GM21717 (cell line): ENCODE measurements around the gene VAV2.
"Not testable (repeated sequence)": the region's sequence is repeated elsewhere in the genome, so short reads cannot be mapped to it uniquely, and the experiment has no call there.

Source experiments
- ATAC-seq: cut with Tn5 transposase; IDR thresholded peaks from one replicate; pipeline ENCODE4 v1.9.1; 2021; ENCODE audit warnings: mild to moderate bottlenecking, moderate library complexity; ENCODE audit not compliant: unreplicated experiment

VAV2 gene

DNA sequence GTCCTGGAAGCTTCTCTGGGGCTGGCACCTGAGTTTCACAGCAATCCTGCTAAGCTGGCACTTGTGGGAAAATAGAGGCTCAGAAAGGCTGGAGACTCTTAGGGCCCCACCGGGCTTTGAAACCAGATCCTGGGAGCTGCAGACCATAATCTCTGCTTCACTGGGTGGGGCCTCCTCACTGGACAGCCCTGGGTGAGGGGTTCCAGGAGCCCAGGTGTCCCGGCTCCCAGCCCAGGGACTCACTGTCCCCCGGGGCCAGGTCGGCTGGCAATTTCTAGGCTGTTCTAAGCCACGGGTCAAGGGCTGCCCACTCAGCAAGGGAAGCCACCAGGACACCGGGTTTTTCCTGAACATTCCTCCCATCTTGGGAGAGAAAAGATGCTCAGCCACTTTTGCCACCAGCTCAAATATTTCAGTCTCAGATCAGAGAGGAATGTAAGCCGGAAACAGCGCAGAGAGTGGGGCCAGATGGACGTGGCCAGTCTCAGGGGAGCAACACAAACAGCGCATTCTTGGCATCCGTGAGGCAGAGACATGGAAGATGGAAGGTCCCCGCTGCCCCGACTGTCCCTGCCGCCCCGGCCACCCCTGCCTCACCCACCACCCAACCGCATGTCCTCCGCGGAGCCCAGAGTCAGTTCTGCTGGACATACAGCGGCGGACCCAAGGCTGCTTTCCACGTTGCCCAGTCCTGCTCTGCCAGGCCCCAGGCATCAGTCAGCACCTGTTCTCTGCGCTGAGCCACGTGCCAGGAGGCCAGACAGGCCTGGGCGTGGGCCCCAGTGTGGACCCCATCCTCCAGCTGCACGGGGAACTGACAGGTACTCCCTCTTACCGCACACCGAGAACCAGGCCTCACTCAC is 72.6 kb downstream of the VAV2 start:
- ATAC-seq = no peak

- no peak for ATAC-seq
These were observed 73.9 kb downstream of the VAV2 start for GRCh38 chr9:133918111-133918813.

DNA sequence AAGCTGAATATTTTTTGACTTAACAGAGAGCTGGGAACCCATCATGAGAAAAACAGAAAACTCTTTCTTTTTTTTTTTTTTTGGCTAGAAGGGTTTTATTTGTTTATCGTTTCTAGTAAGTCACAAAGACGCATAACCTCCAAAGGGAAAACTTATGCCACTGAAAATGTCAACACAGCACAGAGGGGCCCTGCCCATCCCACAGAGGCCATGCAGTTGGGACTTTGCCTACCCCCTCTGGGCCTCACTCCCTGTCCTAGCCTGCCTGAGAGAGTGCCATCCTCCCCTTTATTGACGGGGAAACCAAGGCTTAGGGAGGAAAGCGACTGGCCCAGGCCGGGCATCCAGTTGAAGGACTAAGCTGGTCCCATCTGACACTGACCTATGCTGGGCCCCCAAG is 74.7 kb downstream of the VAV2 start:
- no peak for ATAC-seq

DNA sequence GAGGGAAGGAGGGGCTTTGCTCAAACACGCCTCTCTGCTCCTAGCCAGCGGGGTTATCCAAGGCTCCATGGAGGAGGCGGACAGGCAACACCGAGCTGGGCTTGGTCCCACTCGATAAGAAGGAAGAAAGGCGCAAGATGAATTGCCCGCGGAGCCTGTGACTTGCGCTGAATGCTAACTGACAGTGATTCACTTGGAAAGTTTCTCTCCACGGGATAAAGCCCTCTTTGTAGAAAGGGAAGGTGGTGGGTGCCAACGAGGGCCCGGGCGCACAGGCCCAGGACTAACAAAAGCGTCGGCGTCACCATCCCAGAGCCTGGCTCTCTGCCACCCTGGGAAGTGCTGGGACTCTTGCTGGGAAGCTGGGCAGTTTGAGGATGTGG is 76.0 kb downstream of the VAV2 start:
- ATAC-seq = no peak

DNA sequence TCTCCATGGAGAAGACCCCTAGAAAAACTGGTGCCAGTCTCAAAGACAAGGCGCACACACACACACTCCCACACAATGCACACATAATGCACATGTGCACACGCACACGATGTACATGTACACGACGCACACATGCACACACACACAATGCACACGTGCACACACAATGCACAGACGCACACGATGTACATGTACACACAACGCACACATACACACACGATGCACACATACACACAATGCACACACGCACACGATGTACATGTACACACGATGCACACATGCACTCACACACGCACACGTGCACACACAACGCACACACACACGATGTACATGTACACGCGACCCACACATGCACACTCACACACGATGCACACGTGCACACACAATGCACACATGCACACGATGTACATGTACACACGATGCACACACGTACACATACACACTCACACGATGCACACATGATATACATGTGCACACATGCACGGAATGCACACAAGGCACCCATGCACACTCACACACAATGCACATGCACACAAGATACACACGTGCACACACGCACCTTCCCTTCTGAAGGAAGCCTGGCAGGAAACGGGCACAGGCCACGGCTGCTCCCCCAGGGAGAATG is 76.5 kb downstream of the VAV2 start:
- ATAC-seq = no peak

- no peak for ATAC-seq
These were observed 77.4 kb downstream of the VAV2 start for GRCh38 chr9:133914442-133915342.

GRCh38 chr9:133913571-133914369 is 78.4 kb downstream of the VAV2 start:
- ATAC-seq = no peak

GRCh38 chr9:133910855-133911514 is 81.1 kb downstream of the VAV2 start:
- no peak for ATAC-seq

DNA sequence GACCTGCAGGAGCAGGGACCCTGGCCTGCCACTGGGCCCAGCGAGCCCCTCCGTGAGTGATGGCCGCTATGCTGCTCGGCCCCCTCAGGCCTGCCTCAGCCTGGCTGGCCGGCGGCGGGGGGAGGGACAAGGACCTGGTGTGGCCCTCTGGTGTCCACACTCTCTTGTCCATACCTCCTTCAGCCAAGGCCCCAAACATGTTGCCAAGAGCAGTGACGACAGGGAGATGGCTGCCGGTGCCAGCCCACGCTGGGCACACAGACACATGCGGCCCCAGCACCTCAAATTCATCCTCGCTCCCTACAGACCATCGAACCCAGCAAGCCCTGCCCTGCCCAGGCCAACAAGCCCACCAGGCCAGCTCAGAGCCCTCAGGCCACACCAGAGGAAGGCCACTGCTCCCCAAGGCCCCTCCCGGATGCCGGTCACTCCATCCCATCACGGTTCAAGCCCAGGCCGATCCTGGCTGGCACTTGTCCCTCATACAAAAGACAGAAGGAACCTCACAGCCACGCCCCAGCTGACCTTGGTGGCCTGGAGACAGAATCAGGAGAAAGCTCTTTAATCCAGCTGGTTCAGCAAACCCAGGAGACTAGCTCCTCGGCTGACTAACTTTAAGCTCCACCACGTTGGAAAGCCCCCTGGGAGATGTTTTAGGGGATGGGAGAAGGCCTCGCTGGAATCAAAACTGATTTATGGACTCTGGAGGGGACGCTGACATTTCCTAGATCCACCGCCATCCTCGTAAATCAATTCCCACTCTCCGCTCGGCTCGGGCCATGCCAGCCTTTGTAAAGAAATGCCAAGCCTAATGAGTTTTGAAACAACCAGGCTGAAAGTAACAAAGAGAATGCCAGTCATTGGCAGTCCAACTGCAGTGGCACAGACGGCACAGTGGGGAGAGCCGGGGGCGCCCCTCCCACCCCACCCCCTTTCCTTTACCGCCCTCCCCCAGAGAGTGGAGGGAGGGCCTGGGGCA is 84.9 kb downstream of the VAV2 start:
- ATAC-seq = no peak

DNA sequence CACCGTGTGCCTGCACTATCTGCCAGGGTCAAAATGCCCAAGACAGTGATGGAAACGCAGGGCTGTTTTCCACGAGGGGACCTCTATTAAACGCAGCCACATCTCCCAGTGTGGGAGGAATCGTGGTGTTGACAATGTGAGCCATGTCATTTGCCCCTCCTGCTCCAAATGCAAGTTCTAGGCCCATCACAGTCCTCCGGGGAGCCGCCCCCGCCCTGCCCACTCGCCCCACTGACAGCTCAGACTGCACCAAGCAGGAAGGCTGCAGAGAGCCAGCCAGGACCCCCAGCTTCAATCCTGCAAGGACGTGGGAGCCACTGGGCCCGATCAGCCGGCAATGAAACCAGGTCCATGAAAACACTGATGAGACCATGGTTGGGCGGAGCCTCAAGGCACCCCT is 85.9 kb downstream of the VAV2 start:
- ATAC-seq = no peak

GRCh38 chr9:133905493-133905892 is 86.6 kb downstream of the VAV2 start:
- no peak for ATAC-seq

DNA sequence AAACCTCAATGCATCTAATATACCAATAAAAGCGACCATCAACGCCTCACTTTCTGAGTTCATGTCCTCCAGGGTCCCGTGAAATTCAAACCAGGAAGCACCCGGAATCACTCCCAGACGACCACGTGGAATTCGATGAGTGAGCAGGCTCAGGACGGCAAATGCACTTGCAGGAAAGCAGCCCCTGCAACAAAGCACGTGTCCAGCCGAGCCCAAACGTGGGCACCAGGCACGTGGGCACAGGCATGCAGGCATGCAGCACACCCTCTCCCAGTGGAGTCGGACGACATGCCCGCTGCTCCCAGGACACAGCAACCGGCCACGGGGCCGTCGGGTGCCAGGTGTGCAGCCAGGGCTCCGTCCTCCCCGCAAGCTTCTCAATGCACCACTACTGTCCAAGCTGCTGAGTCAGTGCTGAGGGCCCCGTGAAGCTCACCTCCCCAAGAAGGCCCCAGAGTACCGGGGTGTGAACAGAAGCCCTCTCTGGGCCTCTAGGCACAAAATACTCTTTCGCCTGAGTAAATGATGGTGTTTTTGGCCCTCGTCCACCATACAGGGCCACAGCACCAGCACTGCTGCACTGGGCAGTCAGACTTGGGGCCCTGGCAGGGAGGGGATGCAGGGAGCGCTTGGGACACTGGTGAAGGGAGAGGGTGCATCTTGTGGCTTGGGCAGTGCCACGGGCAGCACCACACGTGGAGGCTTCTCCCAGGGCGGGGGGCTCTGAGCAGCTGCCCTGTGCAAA is 87.6 kb downstream of the VAV2 start:
- ATAC-seq = no peak

- no peak for ATAC-seq
These were observed 90.8 kb downstream of the VAV2 start for GRCh38 chr9:133901184-133901835.

DNA sequence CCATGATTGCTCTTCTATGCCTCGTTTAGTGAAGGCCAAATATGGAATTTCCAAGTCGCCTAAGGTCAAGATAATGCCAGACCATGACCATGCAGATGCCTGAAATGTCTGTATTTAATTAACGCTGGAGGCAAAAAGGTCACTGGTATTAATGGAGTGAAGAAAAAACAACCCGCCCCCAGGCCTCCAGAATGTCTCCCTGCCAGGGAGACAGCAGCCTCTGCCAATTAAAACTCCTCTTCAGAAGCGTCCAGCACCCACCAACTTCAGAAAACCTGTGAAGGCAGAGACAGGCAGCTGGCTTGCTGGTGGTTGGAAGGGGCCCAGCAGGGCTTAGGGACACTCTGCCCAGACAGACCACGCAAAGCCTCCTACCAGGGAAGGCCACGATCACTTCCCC is 94.4 kb downstream of the VAV2 start:
- no peak for ATAC-seq

DNA sequence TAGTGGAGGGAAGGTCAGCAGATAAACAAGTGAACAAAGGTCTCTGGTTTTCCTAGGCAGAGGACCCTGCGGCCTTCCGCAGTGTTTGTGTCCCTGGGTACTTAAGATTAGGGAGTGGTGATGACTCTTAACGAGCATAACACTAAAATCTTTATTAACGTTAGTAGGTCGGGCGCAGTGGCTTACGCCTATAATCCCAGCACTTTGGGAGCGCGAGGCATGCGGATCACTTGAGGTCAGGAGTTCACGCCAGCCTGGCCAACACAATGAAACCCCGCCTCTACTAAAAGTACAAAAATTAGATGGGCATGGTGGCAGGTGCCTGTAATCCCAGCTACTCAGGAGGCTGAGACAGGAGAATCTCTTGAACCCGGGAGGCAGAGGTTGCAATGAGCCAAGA is 96.1 kb downstream of the VAV2 start:
- not testable (repeated sequence) for ATAC-seq

GRCh38 chr9:133895335-133895734 is 96.8 kb downstream of the VAV2 start:
- ATAC-seq = no peak
